ENCODE data around the gene CST3.
A peak's percentile ranks its signal among the peaks of the same experiment; 100 is the strongest.
"Not testable (repeated sequence)": the region's sequence is repeated elsewhere in the genome, so short reads cannot be mapped to it uniquely, and the experiment has no call there.

CST3 gene

GRCh38 chr20:23625236-23625964 is 12.4 kb downstream of the CST3 start:
- peak; percentile 15 for DNase-seq

- no peak for DNase-seq
Measured at GRCh38 chr20:23624324-23624691, 13.4 kb downstream of the CST3 start.

GRCh38 chr20:23623666-23624323 is 14.0 kb downstream of the CST3 start:
- DNase-seq = no peak

- peak; percentile 47 for DNase-seq
Measured at GRCh38 chr20:23622839-23623343, 14.9 kb downstream of the CST3 start.

- DNase-seq = not testable (repeated sequence)
Measured at GRCh38 chr20:23622401-23622800, 15.4 kb downstream of the CST3 start.

- DNase-seq = not testable (repeated sequence)
Measured at GRCh38 chr20:23620670-23621386, 16.9 kb downstream of the CST3 start.

GRCh38 chr20:23614163-23614562 is 23.6 kb downstream of the CST3 start:
- no peak for DNase-seq

GRCh38 chr20:23613676-23614075 is 24.1 kb downstream of the CST3 start:
- DNase-seq = no peak

- DNase-seq = no peak
Measured at GRCh38 chr20:23612396-23612795, 25.4 kb downstream of the CST3 start.

GRCh38 chr20:23609486-23610109 is 28.2 kb downstream of the CST3 start:
- DNase-seq = no peak

- no peak for DNase-seq
Measured at GRCh38 chr20:23608251-23608846, 29.4 kb downstream of the CST3 start.

- DNase-seq = no peak
Measured at GRCh38 chr20:23607497-23608245, 30.1 kb downstream of the CST3 start.

GRCh38 chr20:23606652-23607049 is 31.1 kb downstream of the CST3 start:
- peak; percentile 87 for DNase-seq

- no peak for DNase-seq
Measured at GRCh38 chr20:23605867-23606651, 31.7 kb downstream of the CST3 start, which contains the start of gene CST9. CST9 (minus strand) TSS chr20:23605917; CDS start chr20:23605864, 53 bp downstream.

- DNase-seq = no peak
Measured at GRCh38 chr20:23604306-23604705, 33.4 kb downstream of the CST3 start.

GRCh38 chr20:23603321-23603720 is 34.4 kb downstream of the CST3 start:
- no peak for DNase-seq

GRCh38 chr20:23602699-23603098 is 35.1 kb downstream of the CST3 start:
- DNase-seq = no peak

- no peak for DNase-seq
Measured at GRCh38 chr20:23602241-23602640, 35.5 kb downstream of the CST3 start.

- no peak for DNase-seq
Measured at GRCh38 chr20:23601715-23602114, 36.0 kb downstream of the CST3 start.

- DNase-seq = no peak
Measured at GRCh38 chr20:23598481-23598880, 39.3 kb downstream of the CST3 start.
